B cell (primary cell): Measurements from ENCODE around the gene PTPN4. TPM values are rescaled to one million over a fixed set of nuclear protein-coding genes. Genes with fewer than 3 reads are reported as not detected.

Source experiments
- ATAC-seq: fragments of 200-7000 bp; cut with Tn5 transposase; one replicate; pipeline ENCODE4 v1.10.0; 2021; ENCODE audit warnings: low read depth, mild to moderate bottlenecking, moderate number of reproducible peaks, moderate library complexity
- CTCF ChIA-PET: fragments of 350-600 bp; sonication (Branson Sonifier 250); formaldehyde crosslinking; loops from one replicate; lab custom pipeline; 2021; ENCODE audit warnings: antibody characterized with exemption, inconsistent platforms; lab: Charles Lee
- POLR2A ChIA-PET: fragments of 350-600 bp; sonication (Branson Sonifier 250); formaldehyde crosslinking; loops from one replicate; lab custom pipeline; 2021; ENCODE audit warnings: antibody characterized with exemption; lab: Charles Lee
- DNase-seq: peaks from one replicate; pipeline ENCODE4 v3.0.0; 2013
- H2AFZ ChIP-seq: 2 replicates; pipeline ENCODE4 v1.6.1; 2012; ENCODE audit warnings: mild to moderate bottlenecking, low read depth, low read length; ENCODE audit not compliant: insufficient read depth, poor library complexity, severe bottlenecking
- H3K27ac ChIP-seq, 2 donors: 1 replicate in 1 of 2; 2 replicates in 1 of 2; pipeline ENCODE4 v1.5.1; 2012 to 2013; ENCODE audit warnings: low read length in 2 of 2, mild to moderate bottlenecking in 2 of 2, moderate library complexity in 1 of 2
- H3K27me3 ChIP-seq, 4 experiments: fragments of 200-600 bp in 1 of 4; sonication (generic) in 1 of 4; replicated peaks in 1 of 4; 1 replicate in 2 of 4; 2 replicates in 2 of 4; pipeline versions ENCODE4 v1.6.1 to v1.7.0; 2013 to 2016; ENCODE audit warnings: low read length in 3 of 4, mild to moderate bottlenecking in 2 of 4, mixed read lengths in 1 of 4, moderate library complexity in 1 of 4; ENCODE audit not compliant: insufficient read depth in 4 of 4, control insufficient read depth in 3 of 4; ENCODE audit errors: control extremely low read depth in 1 of 4
- H3K36me3 ChIP-seq, 2 experiments: replicated peaks in 1 of 2; 1 replicate in 1 of 2; 2 replicates in 1 of 2; pipeline versions ENCODE4 v1.6.1 to v1.7.1; 2013; ENCODE audit warnings: low read length in 1 of 2; ENCODE audit not compliant: insufficient read depth in 2 of 2, control insufficient read depth in 1 of 2; ENCODE audit errors: control extremely low read depth in 1 of 2, extremely low read depth in 1 of 2
- H3K4me1 ChIP-seq, 2 donors: fragments of 200-600 bp in 1 of 2; sonication (generic) in 1 of 2; 1 replicate in 1 of 2; 2 replicates in 1 of 2; pipeline versions ENCODE4 v1.5.1 to v1.6.1; 2013 to 2017; ENCODE audit warnings: low read length in 2 of 2; ENCODE audit not compliant: control insufficient read depth in 2 of 2, insufficient read depth in 2 of 2
- H3K4me2 ChIP-seq: replicated peaks from 2 replicates; pipeline ENCODE3; 2012; ENCODE audit warnings: mild to moderate bottlenecking, low read depth, low read length; ENCODE audit not compliant: poor library complexity, severe bottlenecking
- H3K4me3 ChIP-seq, 5 experiments: fragments of 200-600 bp in 1 of 5; sonication (generic) in 1 of 5; 1 replicate in 3 of 5; 2 replicates in 2 of 5; pipeline versions ENCODE4 v1.5.1 to v1.7.0; 2011 to 2016; ENCODE audit warnings: low read length in 4 of 5, mild to moderate bottlenecking in 4 of 5, low read depth in 2 of 5, control low read depth in 1 of 5, moderate library complexity in 1 of 5; ENCODE audit not compliant: insufficient read depth in 1 of 5; ENCODE audit errors: control extremely low read depth in 1 of 5, extremely low read depth in 1 of 5
- H3K79me2 ChIP-seq: fragments of 200-600 bp; sonication (generic); one replicate; pipeline ENCODE4 v1.6.0; 2016; ENCODE audit warnings: low read length; ENCODE audit not compliant: control insufficient read depth, insufficient read depth
- H3K9ac ChIP-seq: fragments of 200-600 bp; sonication (generic); 2 replicates; pipeline ENCODE4 v1.6.1; 2017; ENCODE audit warnings: mild to moderate bottlenecking, low read length, moderate library complexity
- H3K9me3 ChIP-seq, 3 donors: one replicate each; pipeline versions ENCODE4 v1.6.1 to v1.7.1; 2013; ENCODE audit warnings: low read length in 2 of 3; ENCODE audit not compliant: control insufficient read depth in 2 of 3, insufficient read depth in 1 of 3; ENCODE audit errors: control extremely low read depth in 1 of 3
- H4K20me1 ChIP-seq: 2 replicates; pipeline ENCODE4 v1.6.0; 2012; ENCODE audit warnings: mild to moderate bottlenecking, low read length; ENCODE audit not compliant: insufficient read depth, control insufficient read depth, poor library complexity, severe bottlenecking
- H3K27ac Mint-ChIP-seq: one replicate; pipeline ENCODE4 v1.8.0; 2021; ENCODE audit warnings: mixed read lengths
- H3K27me3 Mint-ChIP-seq: one replicate; pipeline ENCODE4 v1.8.0; 2021; ENCODE audit warnings: mixed read lengths
- H3K4me1 Mint-ChIP-seq: one replicate; pipeline ENCODE4 v1.8.0; 2021; ENCODE audit warnings: mixed read lengths
- H3K4me3 Mint-ChIP-seq: one replicate; pipeline ENCODE4 v1.8.0; 2021; ENCODE audit warnings: mixed read lengths
- H3K9me3 Mint-ChIP-seq: one replicate; pipeline ENCODE4 v1.8.0; 2022; ENCODE audit warnings: mixed read lengths; ENCODE audit not compliant: insufficient read depth
- EZH2 ChIP-seq: IDR thresholded peaks from 2 replicates; pipeline ENCODE4 v1.6.1; 2012; ENCODE audit warnings: borderline replicate concordance, low read depth, mild to moderate bottlenecking, moderate library complexity, low read length; ENCODE audit not compliant: insufficient read depth, poor library complexity, severe bottlenecking
- WGBS: methylation state at CpG from one replicate; pipeline ENCODE4 v1.1.5; 2013; ENCODE audit warnings: missing lambda C conversion rate; ENCODE audit not compliant: insufficient coverage; 5-methylcytosine and 5-hydroxymethylcytosine counted together
- intact Hi-C: fragments of 100-400 bp; cut with micrococcal nuclease; formaldehyde crosslinking; loops from one replicate; pipeline ENCODE4 v1.10.0; 2022
- polyA plus RNA-seq: library from polyadenylated mRNA; depleted of rRNA; stranded (reverse); fragments of >200 nt; gene quantifications from 2 replicates; pipeline ENCODE4 v1.2.3, GENCODE V29; 2012
- total RNA-seq, 2 donors: library from RNA; stranded (reverse); fragments of 120-200 nt in 1 of 2; gene quantifications; 1 replicate in 1 of 2; 2 replicates in 1 of 2; pipeline versions ENCODE4 v1.2.3 to v1.2.4, GENCODE V29; 2013 to 2022
- TF ChIP-seq, protein P1 (sequence below): fragments of 200-600 bp; IDR thresholded peaks from one replicate; pipeline ENCODE4 v1.8.0; 2022; ENCODE audit warnings: antibody characterized with exemption, mild to moderate bottlenecking

The PTPN4 gene
- total and polyA plus RNA-seq, 2 donors (not counting 1 experiment from before 2014, with no cell fraction given): 12.6 to 54.8 TPM

DNA sequence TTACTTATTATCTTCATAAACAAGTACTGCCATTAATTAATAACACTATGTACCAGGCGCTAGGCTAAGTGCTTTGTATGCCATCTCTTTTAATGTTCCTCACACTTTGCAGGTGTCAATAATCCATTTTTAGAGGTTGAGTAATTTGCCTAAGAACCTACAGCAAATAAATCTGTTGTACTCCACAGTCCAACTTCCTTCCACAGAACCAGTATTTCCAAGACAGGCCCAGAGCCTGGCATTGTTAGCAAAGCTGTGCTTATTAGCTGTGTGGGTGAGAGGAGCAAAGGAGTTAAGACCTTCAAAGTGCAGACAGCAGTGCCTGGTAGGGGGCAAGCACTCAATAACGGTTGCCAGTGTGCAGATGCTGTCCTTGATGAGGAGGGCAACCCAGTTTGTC lies 14.2 kb upstream of the PTPN4 start:
- H3K27ac ChIP-seq: no peak overlapping the region
- H3K27ac Mint-ChIP-seq: no peak overlapping the region
- no peaks in the 10 kb centered on the region for H3K27me3 ChIP-seq
- TF ChIP-seq EZH2: no peak
- TF ChIP-seq, protein P1, sequence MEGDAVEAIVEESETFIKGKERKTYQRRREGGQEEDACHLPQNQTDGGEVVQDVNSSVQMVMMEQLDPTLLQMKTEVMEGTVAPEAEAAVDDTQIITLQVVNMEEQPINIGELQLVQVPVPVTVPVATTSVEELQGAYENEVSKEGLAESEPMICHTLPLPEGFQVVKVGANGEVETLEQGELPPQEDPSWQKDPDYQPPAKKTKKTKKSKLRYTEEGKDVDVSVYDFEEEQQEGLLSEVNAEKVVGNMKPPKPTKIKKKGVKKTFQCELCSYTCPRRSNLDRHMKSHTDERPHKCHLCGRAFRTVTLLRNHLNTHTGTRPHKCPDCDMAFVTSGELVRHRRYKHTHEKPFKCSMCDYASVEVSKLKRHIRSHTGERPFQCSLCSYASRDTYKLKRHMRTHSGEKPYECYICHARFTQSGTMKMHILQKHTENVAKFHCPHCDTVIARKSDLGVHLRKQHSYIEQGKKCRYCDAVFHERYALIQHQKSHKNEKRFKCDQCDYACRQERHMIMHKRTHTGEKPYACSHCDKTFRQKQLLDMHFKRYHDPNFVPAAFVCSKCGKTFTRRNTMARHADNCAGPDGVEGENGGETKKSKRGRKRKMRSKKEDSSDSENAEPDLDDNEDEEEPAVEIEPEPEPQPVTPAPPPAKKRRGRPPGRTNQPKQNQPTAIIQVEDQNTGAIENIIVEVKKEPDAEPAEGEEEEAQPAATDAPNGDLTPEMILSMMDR: no peak
- no peaks in the 10 kb centered on the region for H3K36me3 ChIP-seq
- POLR2A ChIA-PET: interaction anchor here (0.6 kb wide), 1 partner anchor 1991 kb away, joined by 7 read pairs; the partner anchor contains the start of gene NIFK
- no peaks in the 10 kb centered on the region for H4K20me1 ChIP-seq
- H3K4me3 ChIP-seq: no peak overlapping the region
- H3K27me3 Mint-ChIP-seq: peaks cover 38% of the 10 kb centered on the region
- no peaks in the 10 kb centered on the region for H3K4me1 Mint-ChIP-seq
- H3K9me3 ChIP-seq: no peaks in the 10 kb centered on the region
- H3K9ac ChIP-seq: no peak overlapping the region
- CTCF ChIA-PET: interaction anchor here (3.8 kb wide), 1 partner anchor 430 kb away, joined by 17 read pairs; no protein-coding TSS in a partner anchor
- no peaks in the 10 kb centered on the region for H3K79me2 ChIP-seq
- no peaks in the 10 kb centered on the region for H3K4me1 ChIP-seq
- no peak overlapping the region for H3K4me3 Mint-ChIP-seq
- ATAC-seq (no peak), DNase-seq (no peak)
- no peaks in the 10 kb centered on the region for H3K9me3 Mint-ChIP-seq
- WGBS: 85% methylated on average over 1 of the region's 2 CpGs
- H2AFZ ChIP-seq: no peak overlapping the region
- intact Hi-C loops: no loop called here
- no peak overlapping the region for H3K4me2 ChIP-seq

DNA sequence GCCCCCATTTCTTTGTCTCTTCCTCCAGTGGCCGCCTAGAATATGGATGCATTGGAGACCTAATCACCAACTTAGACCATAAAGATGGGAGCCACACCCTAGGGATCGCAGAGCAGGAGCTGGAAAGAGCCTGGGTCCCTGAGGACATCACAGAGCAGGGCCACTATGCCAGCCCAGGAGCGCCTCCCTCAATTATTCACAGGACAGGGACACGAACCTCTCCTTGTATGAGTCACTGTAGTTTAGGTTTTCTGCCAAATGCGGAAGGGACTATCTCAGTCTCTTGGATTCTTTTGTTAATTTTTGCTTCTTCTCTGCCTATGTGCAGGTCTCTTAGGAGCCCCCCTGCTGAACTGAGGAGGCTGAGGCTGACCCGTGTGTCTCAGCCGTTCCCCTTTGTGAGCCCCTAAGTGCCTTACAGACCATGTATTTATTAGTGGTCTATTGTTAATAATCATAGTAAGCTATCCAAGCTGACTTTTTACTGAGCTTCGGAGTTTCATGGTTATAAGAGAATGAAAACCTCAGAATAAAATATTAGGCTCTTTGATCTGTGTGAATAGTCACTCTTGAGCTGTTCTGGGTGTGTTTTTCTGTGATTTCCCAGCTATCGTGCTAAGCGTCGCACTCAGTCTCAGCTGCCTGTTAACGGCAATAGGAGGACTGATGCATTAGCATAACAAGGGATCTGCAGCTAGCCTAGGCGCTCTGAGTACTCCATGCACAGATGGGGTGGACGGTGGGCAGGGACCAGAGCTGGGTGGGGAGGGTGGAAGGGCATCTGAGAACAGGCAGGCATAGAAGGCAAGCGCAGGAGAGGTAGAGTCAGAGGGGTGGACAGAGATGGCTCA lies 12.7 kb upstream of the PTPN4 start:
- POLR2A ChIA-PET: no interaction called here
- H2AFZ ChIP-seq: no peak overlapping the region
- no peak overlapping the region for H3K27ac ChIP-seq
- Mint-ChIP-seq H3K4me1 (no peaks in the 10 kb centered on the region), H3K9me3 (no peaks in the 10 kb centered on the region), H3K27ac (no peak overlapping the region), H3K4me3 (no peak overlapping the region), H3K27me3 (peaks cover 46% of the 10 kb centered on the region)
- no peak overlapping the region for H3K9ac ChIP-seq
- no peaks in the 10 kb centered on the region for H3K79me2 ChIP-seq
- no peaks in the 10 kb centered on the region for H4K20me1 ChIP-seq
- DNase-seq (no peak), ATAC-seq (no peak)
- no peaks in the 10 kb centered on the region for H3K4me1 ChIP-seq
- CTCF ChIA-PET: interaction anchor here (1.0 to 3.8 kb wide), 3 partner anchors 11 to 934 kb away, joined by 3 to 17 read pairs (median 5); no protein-coding TSS in a partner anchor
- H3K36me3 ChIP-seq: no peaks in the 10 kb centered on the region
- H3K4me2 ChIP-seq: no peak overlapping the region
- 93% methylated on average over 7 of the region's 15 CpGs for WGBS
- intact Hi-C loops: no loop called here
- TF ChIP-seq, protein P1: no peak
- TF ChIP-seq EZH2: no peak
- no peaks in the 10 kb centered on the region for H3K9me3 ChIP-seq
- no peak overlapping the region for H3K4me3 ChIP-seq
- H3K27me3 ChIP-seq: no peaks in the 10 kb centered on the region
